Stimulated activated effector memory CD8-positive, alpha-beta T cell treated with anti-CD3 and anti-CD28 coated beads, Interleukin-12 subunit alpha, Interleukin-12 subunit beta, amount 100 ng/mL, for 72 hours (primary cell): ENCODE data around the gene FAM234A.

Experiments
- ATAC-seq: fragments of 150-1000 bp; cut with Tn5 transposase; 2 replicates; pipeline ENCODE4 v1.10.0; 2021
- DNase-seq, 2 donors: peaks; one replicate each; pipeline ENCODE4 v3.0.0; 2021 to 2022; ENCODE audit warnings: low spot score in 2 of 2
- H3K27ac Mint-ChIP-seq: one replicate; pipeline ENCODE4 v1.8.0; 2022; ENCODE audit warnings: mild to moderate bottlenecking, mixed read lengths
- H3K36me3 Mint-ChIP-seq: one replicate; pipeline ENCODE4 v1.8.0; 2022; ENCODE audit warnings: mild to moderate bottlenecking, mixed read lengths
- H3K4me1 Mint-ChIP-seq: one replicate; pipeline ENCODE4 v1.8.0; 2022; ENCODE audit warnings: mixed read lengths
- H3K4me3 Mint-ChIP-seq: one replicate; pipeline ENCODE4 v1.8.0; 2022; ENCODE audit warnings: mild to moderate bottlenecking, mixed read lengths
- H3K9me3 Mint-ChIP-seq: one replicate; pipeline ENCODE4 v1.8.0; 2022; ENCODE audit warnings: mixed read lengths

FAM234A gene

DNA sequence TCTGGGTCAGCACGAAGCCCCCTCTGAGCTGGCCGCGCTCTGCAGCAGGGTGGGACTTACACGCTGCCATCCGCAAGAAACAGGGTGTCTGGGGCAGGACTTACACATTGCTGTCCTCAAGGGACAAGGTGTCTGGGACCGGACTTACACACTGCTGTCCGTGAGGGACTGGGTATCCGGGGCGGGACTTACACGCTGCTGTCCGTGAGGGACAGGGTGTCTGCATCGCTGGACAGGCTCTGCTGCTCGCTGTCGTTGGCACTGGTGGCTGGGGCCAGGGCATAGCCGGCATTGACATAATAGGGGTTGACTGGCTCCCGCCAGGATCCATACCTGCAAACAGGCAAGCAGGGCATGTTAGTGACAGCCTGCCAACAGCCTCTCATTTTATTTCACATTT, 79.7 kb downstream of the FAM234A start:
- Mint-ChIP-seq H3K27ac (no peak overlapping the region), H3K4me3 (no peak overlapping the region), H3K9me3 (no peaks in the 10 kb centered on the region), H3K4me1 (peaks cover 46% of the 10 kb centered on the region), H3K36me3 (peaks cover 41% of the 10 kb centered on the region)
- ATAC-seq, result no peak
- no peak for DNase-seq

DNA sequence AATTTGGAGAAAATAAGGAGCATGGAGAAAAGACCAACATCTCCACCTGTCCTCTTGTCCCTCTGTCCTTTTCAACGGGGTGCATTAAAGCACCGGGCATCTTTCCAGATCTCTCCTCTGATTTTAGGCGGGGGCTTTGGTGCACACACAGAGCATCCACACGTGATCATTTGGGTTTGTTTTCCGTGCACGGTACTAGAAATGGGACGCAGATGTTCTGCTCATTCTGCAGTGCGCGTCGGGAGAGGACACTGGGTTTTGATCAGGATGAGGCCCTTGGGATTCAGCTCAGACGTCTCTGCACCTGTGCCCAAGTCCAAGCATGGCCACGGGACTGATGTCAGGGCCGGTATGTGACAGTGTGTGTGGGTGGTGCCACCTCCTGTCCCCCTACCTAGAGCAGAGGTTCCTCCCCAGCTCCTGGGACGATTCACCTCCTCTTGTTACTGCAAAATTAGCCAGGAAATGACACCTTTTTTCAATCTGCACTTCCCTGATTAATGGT, 80.2 kb downstream of the FAM234A start:
- no peak overlapping the region for H3K27ac Mint-ChIP-seq
- peaks cover 45% of the 10 kb centered on the region for H3K4me1 Mint-ChIP-seq
- no peak overlapping the region for H3K4me3 Mint-ChIP-seq
- ATAC-seq (no peak), DNase-seq (no peak)
- H3K36me3 Mint-ChIP-seq, result peaks cover 38% of the 10 kb centered on the region
- no peaks in the 10 kb centered on the region for H3K9me3 Mint-ChIP-seq
